OCI-LY7 (cell line): ENCODE measurements around the gene ACADL. TPM values are rescaled to one million over a fixed set of nuclear protein-coding genes. Genes with fewer than 3 reads are reported as not detected.

Experiments used
- BruUV-seq: library from RNA; stranded (reverse); fragments of 400-500 nt; replicated peaks from 2 replicates; lab custom pipeline; 2021; lab: Mats Ljungman, UMichigan
- CTCF ChIA-PET: fragments of 300-600 bp; sonication (Branson Sonifier 250); formaldehyde crosslinking; loops from one replicate; lab custom pipeline; 2022; ENCODE audit warnings: antibody characterized with exemption; ENCODE audit not compliant: unreplicated experiment; lab: Charles Lee
- POLR2A ChIA-PET: fragments of 300-600 bp; sonication (Branson Sonifier 250); formaldehyde crosslinking; loops from one replicate; lab custom pipeline; 2022; ENCODE audit warnings: antibody characterized with exemption; lab: Charles Lee
- DNase-seq: peaks from one replicate; pipeline ENCODE4 v3.0.0-alpha.2; 2015; ENCODE audit warnings: low spot score
- H2AFZ ChIP-seq: fragments of 200-600 bp; sonication (generic), shearing (Covaris generic); 2 replicates; pipeline ENCODE4 v1.6.1; 2014; ENCODE audit warnings: mild to moderate bottlenecking, antibody characterized with exemption, low read length, moderate library complexity
- H3K27ac ChIP-seq: fragments of 200-600 bp; sonication (generic); 2 replicates; pipeline ENCODE4 v1.5.1; 2014; ENCODE audit warnings: mixed run types, low read depth, mild to moderate bottlenecking, moderate library complexity, low read length, inconsistent platforms; ENCODE audit not compliant: poor library complexity, severe bottlenecking
- H3K36me3 ChIP-seq: fragments of 200-600 bp; sonication (generic); 2 replicates; pipeline ENCODE4 v1.6.1; 2014; ENCODE audit warnings: mild to moderate bottlenecking, antibody characterized with exemption, low read length, moderate library complexity, mixed read lengths; ENCODE audit not compliant: insufficient read depth
- H3K4me1 ChIP-seq: fragments of 200-600 bp; sonication (generic); 2 replicates; pipeline ENCODE4 v1.5.1; 2014; ENCODE audit warnings: mild to moderate bottlenecking, low read length; ENCODE audit not compliant: insufficient read depth, poor library complexity, severe bottlenecking
- H3K4me2 ChIP-seq: fragments of 200-600 bp; sonication (generic); 2 replicates; pipeline ENCODE4 v1.6.1; 2014; ENCODE audit warnings: mild to moderate bottlenecking, low read length
- H3K4me3 ChIP-seq: fragments of 200-600 bp; sonication (generic); 2 replicates; pipeline ENCODE4 v1.5.1; 2014; ENCODE audit warnings: mild to moderate bottlenecking, low read depth, low read length; ENCODE audit not compliant: poor library complexity, severe bottlenecking
- H3K79me2 ChIP-seq: fragments of 200-600 bp; sonication (generic); 2 replicates; pipeline ENCODE4 v1.6.1; 2016; ENCODE audit warnings: low read depth, mild to moderate bottlenecking, low read length, moderate library complexity, mixed read lengths; ENCODE audit not compliant: insufficient read depth
- H3K9me2 ChIP-seq: fragments of 200-600 bp; sonication (generic); 2 replicates; pipeline ENCODE4 v1.6.1; 2016; ENCODE audit warnings: mild to moderate bottlenecking, low read length, mixed read lengths; ENCODE audit not compliant: insufficient read depth
- H3K9me3 ChIP-seq: fragments of 200-600 bp; sonication (generic); 2 replicates; pipeline ENCODE4 v1.6.1; 2014; ENCODE audit warnings: mild to moderate bottlenecking, mixed run types, low read length, mixed read lengths
- H4K20me1 ChIP-seq: fragments of 200-600 bp; sonication (generic); 2 replicates; pipeline ENCODE4 v1.6.1; 2014; ENCODE audit warnings: mild to moderate bottlenecking, antibody characterized with exemption, low read length, moderate library complexity, mixed read lengths; ENCODE audit not compliant: insufficient read depth
- CTCF ChIP-seq: fragments of 200-600 bp; sonication (generic); conservative IDR thresholded peaks from 2 replicates; pipeline ENCODE4 v1.5.1; 2014; ENCODE audit warnings: mild to moderate bottlenecking, antibody characterized with exemption, low read length, moderate library complexity, mixed read lengths
- EZH2phosphoT487 ChIP-seq: fragments of 200-600 bp; sonication (generic); IDR thresholded peaks from 2 replicates; pipeline ENCODE4 v1.6.1; 2018; ENCODE audit warnings: low read depth, borderline replicate concordance, mild to moderate bottlenecking, mixed run types, antibody characterized with exemption, low read length, moderate library complexity, mixed read lengths
- intact Hi-C: fragments of 100-400 bp; cut with micrococcal nuclease; formaldehyde crosslinking; loops from one replicate; pipeline ENCODE4 v1.10.0; 2022; ENCODE audit not compliant: unreplicated experiment
- total RNA-seq, 2 experiments: library from RNA; depleted of rRNA in 1 of 2; stranded (reverse); fragments of >200 nt in 1 of 2; shearing (Covaris generic) in 1 of 2; gene quantifications; 2 replicates each; pipeline ENCODE4 v1.2.3, GENCODE V29; 2014 to 2022

ACADL gene
- total RNA-seq, 2 experiments from 2014 or later: not detected

DNA sequence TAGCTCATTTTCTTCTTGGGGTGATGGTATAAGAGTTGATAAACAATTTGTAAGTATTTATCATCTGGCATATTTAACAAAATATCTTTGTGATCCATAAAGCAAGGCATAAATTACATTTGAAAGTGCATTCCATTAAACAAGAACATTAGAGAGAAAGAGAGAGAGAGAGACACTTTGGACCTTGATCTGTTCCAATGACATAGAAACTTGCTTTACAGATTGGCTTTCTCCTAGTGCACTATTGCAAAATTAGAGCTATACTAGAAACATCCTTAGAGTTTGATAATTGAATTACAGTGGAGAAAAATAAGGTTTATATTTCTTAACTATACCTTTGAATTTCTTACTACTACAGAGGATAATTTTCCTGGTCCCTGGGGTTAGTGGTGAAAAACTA is 5.7 kb upstream of the ACADL start:
- BruUV-seq: no TSS peak
- no peak for DNase-seq
- Histone ChIP-seq H4K20me1 (no peaks in the 10 kb centered on the region), H3K4me3 (no peak overlapping the region), H3K27ac (no peak overlapping the region), H3K36me3 (no peaks in the 10 kb centered on the region), H3K79me2 (no peaks in the 10 kb centered on the region), H3K9me2 (no peaks in the 10 kb centered on the region), H3K4me2 (no peak overlapping the region), H2AFZ (no peak overlapping the region), H3K4me1 (no peaks in the 10 kb centered on the region), H3K9me3 (no peaks in the 10 kb centered on the region)
- intact Hi-C loops: no loop called here
- CTCF ChIA-PET: no interaction called here
- POLR2A ChIA-PET: no interaction called here
- TF ChIP-seq CTCF (no peak), EZH2phosphoT487 (no peak)

GRCh38 chr2:210230518-210230917 is 5.3 kb upstream of the ACADL start:
- POLR2A ChIA-PET: no interaction called here
- Histone ChIP-seq H3K79me2 (no peaks in the 10 kb centered on the region), H3K4me3 (no peak overlapping the region), H3K4me1 (no peaks in the 10 kb centered on the region), H2AFZ (no peak overlapping the region), H3K4me2 (no peak overlapping the region), H3K9me2 (no peaks in the 10 kb centered on the region), H4K20me1 (no peaks in the 10 kb centered on the region), H3K27ac (no peak overlapping the region), H3K36me3 (no peaks in the 10 kb centered on the region), H3K9me3 (no peaks in the 10 kb centered on the region)
- no peak for DNase-seq
- CTCF ChIA-PET: no interaction called here
- no peak for TF ChIP-seq EZH2phosphoT487
- TF ChIP-seq CTCF: no peak
- BruUV-seq: no TSS peak
- intact Hi-C loops: no loop called here

- intact Hi-C loops: no loop called here
- CTCF ChIA-PET: no interaction called here
These were observed 3.3 kb upstream of the ACADL start for GRCh38 chr2:210228586-210228985.

More at GRCh38 chr2:210228586-210228985, 3.3 kb upstream of the ACADL start:
- Histone ChIP-seq H4K20me1 (no peaks in the 10 kb centered on the region), H3K4me3 (no peak overlapping the region), H3K36me3 (no peaks in the 10 kb centered on the region), H3K9me2 (no peaks in the 10 kb centered on the region), H3K4me2 (no peak overlapping the region), H3K4me1 (no peaks in the 10 kb centered on the region), H3K9me3 (no peaks in the 10 kb centered on the region), H3K79me2 (no peaks in the 10 kb centered on the region), H3K27ac (no peak overlapping the region), H2AFZ (no peak overlapping the region)
- DNase-seq: no peak
- TF ChIP-seq EZH2phosphoT487 (no peak), CTCF (no peak)
- no TSS peak for BruUV-seq
- POLR2A ChIA-PET: interaction anchor here (0.7 kb wide), 1 partner anchor 1748 kb away, joined by 3 read pairs; no protein-coding TSS in a partner anchor
